Measurements from ENCODE around the gene RFFL. TPM values are rescaled to one million over a fixed set of nuclear protein-coding genes. Genes with fewer than 3 reads are reported as not detected.
"Not testable (repeated sequence)": the region's sequence is repeated elsewhere in the genome, so short reads cannot be mapped to it uniquely, and the experiment has no call there.

Gene RFFL
- total RNA-seq, 2 donors from 2014 or later = 33.8 to 56.6 TPM

GRCh38 chr17:35094902-35095301 is 31.4 kb upstream of the RFFL start:
- Histone ChIP-seq H3K27ac (ENCODE audit: low read depth, low read length) (no peak overlapping the region), H3K36me3 (ENCODE audit: control insufficient read depth, insufficient read depth, low read length) (peaks cover 15% of the 10 kb centered on the region), H3K27me3 (ENCODE audit: control insufficient read depth, insufficient read depth, low read length, poor library complexity, severe bottlenecking) (no peaks in the 10 kb centered on the region), H3K4me3 (ENCODE audit: low read length) (no peak overlapping the region), H3K9me3 (ENCODE audit: control insufficient read depth, low read length) (no peaks in the 10 kb centered on the region), H3K4me1 (ENCODE audit: control insufficient read depth, insufficient read depth, low read length) (no peaks in the 10 kb centered on the region), H3K9ac (ENCODE audit: extremely low read depth, low read length, poor library complexity, severe bottlenecking) (no peak overlapping the region)
- Mint-ChIP-seq H3K27me3 (ENCODE audit: insufficient read depth) (no peaks in the 10 kb centered on the region), H3K27ac (peak overlapping the region; percentile 5), H3K4me1 (peaks cover under 1% of the 10 kb centered on the region), H3K4me3 (no peak overlapping the region), H3K36me3 (ENCODE audit: low read depth) (peaks cover 12% of the 10 kb centered on the region), H3K9me3 (no peaks in the 10 kb centered on the region)
- WGBS, 2 experiments (ENCODE audit: insufficient coverage in 1 of 2, insufficient read length in 1 of 2) = 92 to 94% methylated on average over 2 of the region's 2 CpGs
- no peak for TF ChIP-seq CTCF (conservative IDR thresholded peaks at IDR 0.05)
- no peak for DNase-seq

- H3K36me3 ChIP-seq (ENCODE audit: control insufficient read depth, insufficient read depth, low read length); H3K4me3 Mint-ChIP-seq; H3K4me1 ChIP-seq (ENCODE audit: control insufficient read depth, insufficient read depth, low read length); H3K36me3 Mint-ChIP-seq (ENCODE audit: low read depth); H3K27me3 Mint-ChIP-seq (ENCODE audit: insufficient read depth); H3K4me3 ChIP-seq (ENCODE audit: low read length); H3K9ac ChIP-seq (ENCODE audit: extremely low read depth, low read length, poor library complexity, severe bottlenecking); DNase-seq; H3K27me3 ChIP-seq (ENCODE audit: control insufficient read depth, insufficient read depth, low read length, poor library complexity, severe bottlenecking); H3K27ac Mint-ChIP-seq; H3K27ac ChIP-seq (ENCODE audit: low read depth, low read length); H3K9me3 ChIP-seq (ENCODE audit: control insufficient read depth, low read length); H3K9me3 Mint-ChIP-seq: not testable (repeated sequence)
- H3K4me1 Mint-ChIP-seq = peaks cover 30% of the 10 kb centered on the region
- WGBS, 2 experiments (ENCODE audit: insufficient coverage in 1 of 2, insufficient read length in 1 of 2) = 95 to 97% methylated on average over 10 to 11 of the region's 11 CpGs
These were observed 27.2 kb upstream of the RFFL start for GRCh38 chr17:35090707-35091106.

DNA sequence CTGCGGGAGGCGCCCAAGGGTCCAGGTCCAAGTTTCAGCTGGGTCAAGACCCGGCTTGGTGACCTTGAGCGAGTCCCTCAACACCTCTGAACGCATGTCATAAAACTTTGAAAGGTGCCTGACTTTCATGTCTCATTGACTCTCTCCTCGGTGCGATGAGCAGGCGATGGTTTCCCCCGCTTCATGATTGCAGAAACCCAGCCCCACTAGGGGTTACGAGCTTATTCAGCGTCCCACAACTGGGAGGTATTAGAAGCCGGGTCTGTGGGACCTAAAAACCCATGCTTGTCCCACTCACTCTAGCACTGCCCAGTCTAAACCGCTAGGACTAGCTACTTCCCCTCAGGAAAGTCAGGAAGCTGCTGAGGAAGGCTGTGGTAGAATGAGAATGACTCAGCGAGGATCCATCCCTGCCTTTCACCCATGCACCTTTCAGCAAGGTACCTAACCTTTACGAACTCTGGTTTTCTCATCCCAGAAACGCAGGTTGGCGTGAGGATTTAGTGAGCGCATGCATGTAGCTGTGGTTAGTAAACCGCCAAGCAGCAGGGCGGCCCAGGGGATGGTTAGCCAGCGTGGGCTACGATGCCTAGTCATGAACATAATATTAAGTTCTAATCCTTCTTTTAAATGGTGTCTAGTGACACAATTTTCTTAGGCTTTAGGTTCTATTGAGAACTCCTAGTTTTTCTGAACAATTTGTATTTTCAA is 26.2 kb upstream of the RFFL start:
- DNase-seq = peak; percentile 85
- H3K36me3 ChIP-seq (ENCODE audit: control insufficient read depth, insufficient read depth, low read length) = no peaks in the 10 kb centered on the region
- peak overlapping the region; percentile 88 for H3K4me3 Mint-ChIP-seq
- H3K36me3 Mint-ChIP-seq (ENCODE audit: low read depth) = peaks cover 2% of the 10 kb centered on the region
- H3K9ac ChIP-seq (ENCODE audit: extremely low read depth, low read length, poor library complexity, severe bottlenecking) = no peak overlapping the region
- H3K27ac ChIP-seq (ENCODE audit: low read depth, low read length) = no peak overlapping the region
- H3K27ac Mint-ChIP-seq = peak overlapping the region; percentile 89
- peak overlapping the region; percentile 57 for H3K4me3 ChIP-seq (ENCODE audit: low read length)
- H3K4me1 Mint-ChIP-seq = peaks cover 39% of the 10 kb centered on the region
- no peaks in the 10 kb centered on the region for H3K9me3 Mint-ChIP-seq
- peaks cover 5% of the 10 kb centered on the region for H3K4me1 ChIP-seq (ENCODE audit: control insufficient read depth, insufficient read depth, low read length)
- H3K9me3 ChIP-seq (ENCODE audit: control insufficient read depth, low read length) = no peaks in the 10 kb centered on the region
- 57 to 76% methylated on average over 6 to 22 of the region's 22 CpGs for WGBS, 2 experiments (ENCODE audit: insufficient coverage in 1 of 2, insufficient read length in 1 of 2)
- H3K27me3 Mint-ChIP-seq (ENCODE audit: insufficient read depth) = no peaks in the 10 kb centered on the region
- TF ChIP-seq CTCF (conservative IDR thresholded peaks at IDR 0.05) = peak; percentile 51
- H3K27me3 ChIP-seq (ENCODE audit: control insufficient read depth, insufficient read depth, low read length, poor library complexity, severe bottlenecking) = no peaks in the 10 kb centered on the region
